Neuronal stem cell (in vitro differentiated cells): ENCODE measurements around the gene MISP.
A peak's percentile ranks its signal among the peaks of the same experiment; 100 is the strongest.

Source experiments
- DNase-seq: peaks from one replicate; pipeline ENCODE4 v3.0.0-alpha.2; 2013; ENCODE audit warnings: low spot score
- H2AFZ ChIP-seq: one replicate; pipeline ENCODE4 v1.6.1; 2013; ENCODE audit warnings: mild to moderate bottlenecking, low read length, inconsistent platforms
- H2AK5ac ChIP-seq: 2 replicates; pipeline ENCODE4 v1.6.1; 2013; ENCODE audit warnings: low read depth, mild to moderate bottlenecking, inconsistent platforms, low read length, moderate library complexity, mixed read lengths
- H2BK120ac ChIP-seq: 2 replicates; pipeline ENCODE4 v1.6.1; 2013; ENCODE audit warnings: low read depth, mild to moderate bottlenecking, inconsistent platforms, low read length, moderate library complexity, mixed read lengths
- H2BK12ac ChIP-seq: one replicate; pipeline ENCODE4 v1.6.1; 2013; ENCODE audit warnings: low read length, inconsistent platforms
- H2BK15ac ChIP-seq: 2 replicates; pipeline ENCODE4 v1.6.1; 2013; ENCODE audit warnings: mild to moderate bottlenecking, low read length, inconsistent platforms, mixed read lengths
- H2BK5ac ChIP-seq: one replicate; pipeline ENCODE4 v1.6.1; 2013; ENCODE audit warnings: inconsistent platforms, mild to moderate bottlenecking, low read length, moderate library complexity
- H3K14ac ChIP-seq: one replicate; pipeline ENCODE4 v1.6.1; 2013; ENCODE audit warnings: low read length, inconsistent platforms
- H3K18ac ChIP-seq: 2 replicates; pipeline ENCODE4 v1.6.1; 2013; ENCODE audit warnings: low read length, inconsistent platforms
- H3K23ac ChIP-seq: 2 replicates; pipeline ENCODE4 v1.6.1; 2013; ENCODE audit warnings: low read depth, mild to moderate bottlenecking, mixed read lengths, low read length, inconsistent platforms; ENCODE audit not compliant: poor library complexity
- H3K27ac ChIP-seq: replicated peaks from 3 replicates; pipeline ENCODE4 v1.5.1; 2013; ENCODE audit warnings: low read length, inconsistent platforms
- H3K27me3 ChIP-seq, 3 experiments: 2 replicates each; pipeline ENCODE4 v1.6.1; 2013; ENCODE audit warnings: low read length in 3 of 3, mild to moderate bottlenecking in 2 of 3, inconsistent platforms in 1 of 3, low read depth in 1 of 3, mixed read lengths in 1 of 3, moderate library complexity in 1 of 3; ENCODE audit not compliant: control insufficient read depth in 3 of 3, insufficient read depth in 3 of 3
- H3K36me3 ChIP-seq, 2 donors: replicated peaks in 1 of 2; 2 replicates each; pipeline ENCODE4 v1.6.1; 2013; ENCODE audit warnings: low read length in 2 of 2; ENCODE audit not compliant: control insufficient read depth in 2 of 2, insufficient read depth in 2 of 2
- H3K4ac ChIP-seq: 2 replicates; pipeline ENCODE4 v1.6.1; 2013; ENCODE audit warnings: inconsistent platforms, mild to moderate bottlenecking, low read length, moderate library complexity
- H3K4me1 ChIP-seq, 2 donors: 1 replicate in 1 of 2; 2 replicates in 1 of 2; pipeline ENCODE4 v1.6.1; 2013; ENCODE audit warnings: low read length in 2 of 2, low read depth in 1 of 2; ENCODE audit not compliant: control insufficient read depth in 2 of 2, insufficient read depth in 1 of 2
- H3K4me2 ChIP-seq: one replicate; pipeline ENCODE4 v1.6.1; 2013; ENCODE audit warnings: mild to moderate bottlenecking, low read length, inconsistent platforms; ENCODE audit not compliant: insufficient read depth, poor library complexity, severe bottlenecking
- H3K4me3 ChIP-seq, 2 donors: 2 replicates each; pipeline ENCODE4 v1.5.1; 2013; ENCODE audit warnings: low read length in 2 of 2, mild to moderate bottlenecking in 2 of 2, inconsistent platforms in 1 of 2, moderate library complexity in 1 of 2
- H3K79me1 ChIP-seq: one replicate; pipeline ENCODE4 v1.6.1; 2013; ENCODE audit warnings: low read depth, mild to moderate bottlenecking, inconsistent platforms, low read length, moderate library complexity
- H3K9ac ChIP-seq: one replicate; pipeline ENCODE4 v1.6.1; 2013; ENCODE audit warnings: mild to moderate bottlenecking, low read depth, low read length, inconsistent platforms; ENCODE audit not compliant: poor library complexity
- H3K9me3 ChIP-seq, 2 donors: replicated peaks in 1 of 2; 2 replicates each; pipeline versions ENCODE3 to v1.6.1; 2013; ENCODE audit warnings: low read length in 2 of 2, mild to moderate bottlenecking in 2 of 2, inconsistent platforms in 1 of 2, low read depth in 1 of 2, mixed read lengths in 1 of 2, moderate library complexity in 1 of 2; ENCODE audit not compliant: control insufficient read depth in 2 of 2, insufficient read depth in 1 of 2
- H4K8ac ChIP-seq: one replicate; pipeline ENCODE4 v1.6.1; 2013; ENCODE audit warnings: low read depth, mild to moderate bottlenecking, inconsistent platforms, low read length, moderate library complexity
- H4K91ac ChIP-seq: one replicate; pipeline ENCODE4 v1.6.1; 2013; ENCODE audit warnings: low read length, low read depth, mild to moderate bottlenecking, inconsistent platforms; ENCODE audit not compliant: poor library complexity
- WGBS, 2 donors: extraction: QIAGEN DNeasy Blood & Tissue Kit; methylation state at CpG; one replicate each; pipeline ENCODE4 v1.1.7; 2013; ENCODE audit warnings: missing lambda C conversion rate in 2 of 2, mixed read lengths in 1 of 2; ENCODE audit not compliant: insufficient read length in 2 of 2, insufficient replicate concordance in 1 of 2; ENCODE audit errors: extremely low coverage in 2 of 2; 5-methylcytosine and 5-hydroxymethylcytosine counted together

The MISP gene

DNA sequence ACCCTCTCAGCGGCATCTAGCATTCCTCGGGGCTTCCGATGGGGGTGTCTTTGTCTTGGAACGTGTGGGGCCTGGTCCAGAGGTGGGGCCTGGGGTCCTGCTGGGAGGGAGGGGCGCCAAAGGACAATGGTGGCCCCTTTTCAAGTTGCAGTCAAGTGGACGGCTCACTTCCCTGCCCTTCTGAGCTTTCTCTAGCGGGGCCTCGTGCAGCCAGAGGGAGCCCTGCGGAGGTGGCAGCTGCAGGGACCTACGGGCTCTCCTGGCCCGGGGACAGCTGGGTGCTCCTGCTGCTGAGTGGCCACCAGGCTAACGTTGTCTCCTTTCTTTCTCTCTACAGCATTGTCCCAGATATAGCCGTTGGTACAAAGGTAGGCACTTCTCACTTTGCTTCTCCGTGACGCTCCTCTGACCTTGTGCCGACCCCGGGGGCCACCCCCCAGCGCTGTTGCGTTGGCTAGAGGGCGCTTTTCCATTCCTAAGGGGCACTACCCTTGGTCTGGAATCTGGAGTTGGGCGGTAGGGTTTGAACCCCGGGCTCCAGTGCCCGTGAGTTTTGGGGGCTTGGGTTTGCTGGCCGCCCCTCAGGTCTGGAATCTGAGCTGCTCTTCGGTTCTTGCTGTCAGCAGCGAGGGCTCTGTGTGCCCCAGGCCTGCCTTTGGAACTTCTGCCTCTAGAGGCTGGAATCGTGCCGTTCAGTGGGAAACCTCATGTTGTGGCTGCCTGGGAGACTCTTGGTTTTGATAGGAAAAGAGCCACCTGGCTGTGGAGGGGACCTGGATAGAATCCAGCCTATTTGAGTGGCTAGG, 48.4 kb downstream of the MISP start:
- H4K8ac ChIP-seq, result no peak overlapping the region
- no peak overlapping the region for H3K18ac ChIP-seq
- H3K4me2 ChIP-seq, result peak overlapping the region; percentile 93
- no peaks in the 10 kb centered on the region for H3K27me3 ChIP-seq
- H2AK5ac ChIP-seq, result peak overlapping the region; percentile 92
- H3K14ac ChIP-seq, result peak overlapping the region; percentile 75
- H2AFZ ChIP-seq, result no peak overlapping the region
- H3K27ac ChIP-seq, result no peak overlapping the region
- H3K4ac ChIP-seq, result no peak overlapping the region
- H3K23ac ChIP-seq, result peak overlapping the region; percentile 85
- peak overlapping the region; percentile 89 to 98 for H3K4me3 ChIP-seq
- H2BK120ac ChIP-seq, result no peak overlapping the region
- H3K36me3 ChIP-seq, result peaks cover 35 to 61% of the 10 kb centered on the region in 2 donors
- no peak overlapping the region for H2BK12ac ChIP-seq
- no peaks in the 10 kb centered on the region for H3K9me3 ChIP-seq
- peak overlapping the region; percentile 2 for H3K9ac ChIP-seq
- H2BK5ac ChIP-seq, result peak overlapping the region; percentile 87
- H4K91ac ChIP-seq, result no peak overlapping the region
- H2BK15ac ChIP-seq, result no peak overlapping the region
- H3K4me1 ChIP-seq, result peaks cover 18 to 32% of the 10 kb centered on the region in 2 donors
- no CpG with 5 or more reads among the region's 28 CpGs for WGBS, 2 donors
- peak; percentile 58 for DNase-seq
- peaks cover 17% of the 10 kb centered on the region for H3K79me1 ChIP-seq

DNA sequence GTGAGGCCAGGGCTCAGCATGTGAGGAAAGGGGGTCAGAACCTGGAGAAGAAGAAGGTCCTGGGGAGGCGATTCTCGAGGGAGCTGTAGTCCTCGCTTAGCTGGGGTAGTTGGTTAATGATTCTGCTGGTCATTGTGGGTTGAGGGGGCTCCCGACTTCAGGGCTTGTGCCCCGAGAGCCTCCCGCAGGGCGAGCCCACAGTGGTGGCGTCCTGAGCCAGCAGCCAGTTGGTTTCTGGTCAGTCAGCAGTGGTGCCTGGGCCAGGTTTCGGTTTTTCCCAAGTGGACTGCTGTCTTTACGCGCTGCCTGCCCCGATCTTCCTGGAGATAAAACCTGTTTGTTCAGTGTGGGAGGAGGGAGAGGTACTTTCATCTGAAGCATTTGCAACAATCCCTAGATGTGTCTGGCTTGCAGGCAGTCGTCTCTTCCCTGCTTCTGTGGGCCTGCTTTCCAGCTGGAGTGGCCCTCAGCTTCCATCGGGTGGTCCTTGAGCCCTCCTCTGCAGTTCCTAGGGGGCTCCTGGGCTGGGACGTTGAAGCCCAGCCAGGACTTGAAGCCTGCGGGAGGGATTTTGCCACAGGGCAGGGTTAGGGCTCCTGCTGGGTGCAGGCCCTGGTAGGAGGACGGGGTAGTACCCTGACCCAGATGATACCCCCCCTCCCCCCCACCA, 49.6 kb downstream of the MISP start:
- Histone ChIP-seq H3K36me3 (peaks cover 47 to 74% of the 10 kb centered on the region in 2 donors), H4K91ac (no peak overlapping the region), H3K9ac (peak overlapping the region; percentile 12), H3K23ac (no peak overlapping the region), H2AK5ac (no peak overlapping the region), H3K4me1 (peaks cover 18 to 32% of the 10 kb centered on the region in 2 donors), H3K79me1 (peaks cover 25% of the 10 kb centered on the region), H2BK12ac (no peak overlapping the region), H3K4me3 (peak overlapping the region in 1 of 2 donors; percentile 11), H3K4me2 (no peak overlapping the region), H2AFZ (no peak overlapping the region), H3K18ac (no peak overlapping the region), H3K27me3 (no peaks in the 10 kb centered on the region), H3K4ac (no peak overlapping the region), H2BK120ac (no peak overlapping the region), H3K9me3 (no peaks in the 10 kb centered on the region), H3K14ac (no peak overlapping the region), H2BK5ac (no peak overlapping the region), H2BK15ac (no peak overlapping the region), H4K8ac (no peak overlapping the region), H3K27ac (no peak overlapping the region)
- WGBS, 2 donors, result no CpG with 5 or more reads among the region's 17 CpGs
- DNase-seq, result no peak

DNA sequence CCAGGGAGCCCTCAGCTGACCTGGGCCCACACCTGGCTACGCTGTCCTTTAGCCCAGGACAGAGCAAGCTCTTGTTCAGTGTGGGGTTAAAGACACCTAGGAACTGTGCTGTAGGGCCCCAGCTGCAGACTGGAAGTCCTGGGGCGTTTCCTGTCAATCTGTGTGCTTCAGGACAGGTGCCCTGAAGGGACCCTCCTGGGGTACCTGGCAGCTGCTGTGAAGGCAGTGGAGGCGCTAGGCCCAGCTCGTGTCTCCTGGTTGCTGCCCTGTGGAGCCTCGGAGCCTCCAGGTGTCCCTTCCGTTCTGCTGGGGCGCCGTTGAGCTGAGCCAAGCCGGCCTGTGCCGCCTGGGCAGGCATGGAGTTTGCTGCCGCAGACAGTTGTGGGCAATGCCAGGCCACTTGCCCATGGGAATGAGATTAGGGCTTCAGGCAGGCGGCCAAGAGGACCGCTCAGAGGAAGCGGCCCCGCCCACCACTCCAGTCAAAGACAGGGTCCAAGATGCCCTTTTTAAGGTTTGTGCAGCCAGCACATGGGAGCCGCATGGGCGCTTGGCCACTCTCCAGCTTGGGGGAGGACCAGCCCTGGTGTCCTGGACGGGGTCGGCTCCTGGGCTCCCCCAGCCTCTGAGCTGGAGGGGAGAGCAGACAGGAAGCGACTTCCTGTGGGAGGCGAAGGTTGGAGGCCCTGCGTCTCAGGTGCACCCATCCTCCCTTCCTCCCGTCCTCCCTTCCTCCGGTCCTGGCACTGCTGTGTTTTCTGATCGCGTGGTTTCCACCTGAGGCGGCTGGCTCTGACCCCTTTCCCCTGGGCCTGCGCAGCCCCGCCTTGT, 50.3 kb downstream of the MISP start:
- Histone ChIP-seq H2BK5ac (no peak overlapping the region), H3K23ac (peak overlapping the region; percentile 52), H3K14ac (peak overlapping the region; percentile 71), H3K9ac (peak overlapping the region; percentile 12), H3K36me3 (peaks cover 54 to 81% of the 10 kb centered on the region in 2 donors), H4K8ac (no peak overlapping the region), H3K79me1 (peaks cover 32% of the 10 kb centered on the region), H4K91ac (no peak overlapping the region), H3K9me3 (no peaks in the 10 kb centered on the region), H2BK120ac (no peak overlapping the region), H3K4me1 (peaks cover 18 to 32% of the 10 kb centered on the region in 2 donors), H2BK12ac (peak overlapping the region; percentile 16), H2AK5ac (peak overlapping the region; percentile 19), H3K27ac (no peak overlapping the region), H3K4me3 (no peak overlapping the region), H3K4ac (peak overlapping the region; percentile 84), H3K18ac (peak overlapping the region; percentile 7), H3K4me2 (peak overlapping the region; percentile 14), H2BK15ac (no peak overlapping the region), H3K27me3 (no peaks in the 10 kb centered on the region), H2AFZ (no peak overlapping the region)
- WGBS, 2 donors, result no CpG with 5 or more reads among the region's 29 CpGs
- no peak for DNase-seq
